Glutamatergic neuron (in vitro differentiated cells): ENCODE measurements around the gene RAB35. TPM values are rescaled to one million over a fixed set of nuclear protein-coding genes. Genes with fewer than 3 reads are reported as not detected.

ENCODE experiments used
- DNase-seq: peaks from one replicate; pipeline ENCODE4 v3.0.0; 2022
- H3K27ac Mint-ChIP-seq: one replicate; pipeline ENCODE4 v1.8.0; 2020; ENCODE audit warnings: mild to moderate bottlenecking, mixed read lengths, inconsistent platforms; ENCODE audit not compliant: unreplicated experiment
- H3K27me3 Mint-ChIP-seq: one replicate; pipeline ENCODE4 v1.8.0; 2020; ENCODE audit warnings: mild to moderate bottlenecking, moderate library complexity, mixed read lengths, inconsistent platforms; ENCODE audit not compliant: unreplicated experiment
- H3K36me3 Mint-ChIP-seq: one replicate; pipeline ENCODE4 v1.8.0; 2020; ENCODE audit warnings: mild to moderate bottlenecking, mixed read lengths, inconsistent platforms; ENCODE audit not compliant: unreplicated experiment
- H3K4me1 Mint-ChIP-seq: one replicate; pipeline ENCODE4 v1.8.0; 2020; ENCODE audit warnings: mild to moderate bottlenecking, low read depth, mixed read lengths, inconsistent platforms; ENCODE audit not compliant: unreplicated experiment
- H3K4me3 Mint-ChIP-seq: one replicate; pipeline ENCODE4 v1.8.0; 2020; ENCODE audit warnings: mild to moderate bottlenecking, mixed read lengths, inconsistent platforms; ENCODE audit not compliant: unreplicated experiment
- H3K9me3 Mint-ChIP-seq: one replicate; pipeline ENCODE4 v1.8.0; 2020; ENCODE audit warnings: mild to moderate bottlenecking, moderate library complexity, mixed read lengths, inconsistent platforms; ENCODE audit not compliant: unreplicated experiment
- total RNA-seq: library from RNA; stranded (reverse); fragmentation: NEBNext Ultra II Directional; extraction: Animal tissue kit (Norgen Biotek cat#: 25700); gene quantifications from one replicate; pipeline ENCODE4 v1.2.1, GENCODE V29; 2021; ENCODE audit not compliant: unreplicated experiment
- TF ChIP-seq, protein P1 (sequence below): fragments of 200-600 bp; sonication (generic); IDR thresholded peaks from one replicate; pipeline ENCODE4 v1.5.0; 2021; ENCODE audit not compliant: partially characterized antibody, unreplicated experiment

Gene RAB35
- total RNA-seq, 1 donor from 2014 or later: 57.2 TPM

DNA sequence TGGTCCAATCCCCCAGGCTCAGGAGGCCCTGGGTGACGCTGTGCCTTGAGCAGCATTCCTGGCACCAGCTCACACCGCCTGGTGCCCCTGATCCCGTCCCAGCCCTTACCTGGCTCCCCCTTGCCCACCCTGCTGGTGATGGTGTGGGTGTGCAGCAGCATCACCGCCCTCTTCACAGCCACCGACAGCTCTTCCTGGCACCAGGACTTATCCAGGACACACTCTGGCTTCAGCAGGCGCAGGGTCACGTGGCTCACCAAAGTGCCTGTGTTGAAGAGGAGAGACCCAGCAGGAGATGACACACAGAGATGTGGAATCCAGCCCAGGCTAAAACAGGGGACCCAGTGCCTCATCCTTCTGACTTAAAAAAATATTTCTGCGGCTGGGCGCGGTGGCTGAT, 41.8 kb upstream of the RAB35 start:
- H3K4me1 Mint-ChIP-seq: no peaks in the 10 kb centered on the region
- no peak for DNase-seq
- TF ChIP-seq, protein P1, sequence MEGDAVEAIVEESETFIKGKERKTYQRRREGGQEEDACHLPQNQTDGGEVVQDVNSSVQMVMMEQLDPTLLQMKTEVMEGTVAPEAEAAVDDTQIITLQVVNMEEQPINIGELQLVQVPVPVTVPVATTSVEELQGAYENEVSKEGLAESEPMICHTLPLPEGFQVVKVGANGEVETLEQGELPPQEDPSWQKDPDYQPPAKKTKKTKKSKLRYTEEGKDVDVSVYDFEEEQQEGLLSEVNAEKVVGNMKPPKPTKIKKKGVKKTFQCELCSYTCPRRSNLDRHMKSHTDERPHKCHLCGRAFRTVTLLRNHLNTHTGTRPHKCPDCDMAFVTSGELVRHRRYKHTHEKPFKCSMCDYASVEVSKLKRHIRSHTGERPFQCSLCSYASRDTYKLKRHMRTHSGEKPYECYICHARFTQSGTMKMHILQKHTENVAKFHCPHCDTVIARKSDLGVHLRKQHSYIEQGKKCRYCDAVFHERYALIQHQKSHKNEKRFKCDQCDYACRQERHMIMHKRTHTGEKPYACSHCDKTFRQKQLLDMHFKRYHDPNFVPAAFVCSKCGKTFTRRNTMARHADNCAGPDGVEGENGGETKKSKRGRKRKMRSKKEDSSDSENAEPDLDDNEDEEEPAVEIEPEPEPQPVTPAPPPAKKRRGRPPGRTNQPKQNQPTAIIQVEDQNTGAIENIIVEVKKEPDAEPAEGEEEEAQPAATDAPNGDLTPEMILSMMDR: no peak
- peaks cover 4% of the 10 kb centered on the region for H3K9me3 Mint-ChIP-seq
- no peaks in the 10 kb centered on the region for H3K27me3 Mint-ChIP-seq
- no peaks in the 10 kb centered on the region for H3K36me3 Mint-ChIP-seq
- H3K4me3 Mint-ChIP-seq: no peak overlapping the region
- H3K27ac Mint-ChIP-seq: no peak overlapping the region

DNA sequence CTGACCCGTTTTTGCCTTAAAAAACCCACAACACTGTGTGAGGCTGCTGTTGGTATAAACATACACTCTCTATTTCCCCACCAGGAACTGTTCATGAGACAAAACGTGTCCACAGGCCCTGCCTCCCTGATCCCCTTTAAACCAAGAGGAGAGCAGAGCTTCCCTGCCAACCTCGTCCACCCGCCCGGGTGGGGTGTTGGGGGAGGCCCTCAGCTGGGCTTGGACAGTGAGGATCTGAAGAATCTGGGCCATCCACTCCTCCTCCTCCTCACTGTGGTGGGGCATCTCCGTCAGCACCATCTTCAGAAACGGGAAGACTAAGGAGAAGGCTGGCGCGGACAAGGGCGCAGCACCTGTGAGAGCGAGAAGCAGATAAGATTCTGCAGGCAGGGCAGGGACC, 41.1 kb upstream of the RAB35 start:
- no peak overlapping the region for H3K4me3 Mint-ChIP-seq
- H3K36me3 Mint-ChIP-seq: no peaks in the 10 kb centered on the region
- no peak for DNase-seq
- H3K4me1 Mint-ChIP-seq: no peaks in the 10 kb centered on the region
- H3K27ac Mint-ChIP-seq: no peak overlapping the region
- peaks cover 4% of the 10 kb centered on the region for H3K9me3 Mint-ChIP-seq
- TF ChIP-seq, protein P1: no peak
- no peaks in the 10 kb centered on the region for H3K27me3 Mint-ChIP-seq

DNA sequence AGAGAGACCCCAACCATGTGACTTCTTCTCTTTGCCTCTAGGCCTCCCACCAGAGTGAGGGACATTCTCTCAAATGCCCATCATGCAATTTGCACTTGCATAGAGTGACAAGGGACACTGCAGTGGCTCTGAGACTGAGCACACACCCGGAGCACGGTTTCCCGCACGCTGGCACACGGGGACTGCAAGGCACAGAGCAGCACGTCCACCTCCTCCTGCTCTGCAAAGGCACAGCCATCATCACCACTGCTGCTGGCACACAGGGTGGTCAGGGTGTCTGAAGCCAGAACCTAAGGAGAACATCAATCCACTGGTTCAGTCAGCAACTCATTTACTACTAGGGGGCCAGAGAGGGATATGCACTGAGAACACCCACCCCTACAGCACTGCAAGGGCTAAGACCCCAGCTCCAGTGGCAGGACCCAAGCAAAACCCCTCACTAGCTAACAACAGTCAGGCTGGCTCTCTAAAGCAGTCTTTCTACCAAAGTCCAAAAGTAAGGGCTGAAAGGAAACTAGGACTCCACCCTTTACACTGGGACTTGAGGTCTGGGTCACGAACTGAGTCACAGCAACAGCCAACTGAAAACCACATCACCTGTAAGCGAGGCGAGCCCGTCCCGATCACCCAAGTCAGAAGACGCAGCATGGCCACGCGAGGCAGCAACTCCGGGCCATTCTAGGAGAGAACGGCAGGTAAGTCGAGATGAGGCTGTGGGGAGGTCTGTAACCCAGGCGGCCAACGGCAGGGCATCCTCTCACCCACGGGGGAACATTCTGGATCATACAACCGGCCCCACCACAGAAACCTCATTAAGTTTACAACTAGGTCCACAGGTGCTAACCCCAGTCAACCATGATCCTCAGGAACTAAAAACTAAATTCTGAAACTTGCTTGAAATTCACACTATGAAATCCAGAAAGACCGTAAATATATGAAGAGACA, 40.0 kb upstream of the RAB35 start:
- H3K4me3 Mint-ChIP-seq: no peak overlapping the region
- TF ChIP-seq, protein P1: no peak
- peaks cover 3% of the 10 kb centered on the region for H3K9me3 Mint-ChIP-seq
- H3K4me1 Mint-ChIP-seq: no peaks in the 10 kb centered on the region
- H3K27me3 Mint-ChIP-seq: no peaks in the 10 kb centered on the region
- no peak for DNase-seq
- H3K27ac Mint-ChIP-seq: no peak overlapping the region
- H3K36me3 Mint-ChIP-seq: no peaks in the 10 kb centered on the region

DNA sequence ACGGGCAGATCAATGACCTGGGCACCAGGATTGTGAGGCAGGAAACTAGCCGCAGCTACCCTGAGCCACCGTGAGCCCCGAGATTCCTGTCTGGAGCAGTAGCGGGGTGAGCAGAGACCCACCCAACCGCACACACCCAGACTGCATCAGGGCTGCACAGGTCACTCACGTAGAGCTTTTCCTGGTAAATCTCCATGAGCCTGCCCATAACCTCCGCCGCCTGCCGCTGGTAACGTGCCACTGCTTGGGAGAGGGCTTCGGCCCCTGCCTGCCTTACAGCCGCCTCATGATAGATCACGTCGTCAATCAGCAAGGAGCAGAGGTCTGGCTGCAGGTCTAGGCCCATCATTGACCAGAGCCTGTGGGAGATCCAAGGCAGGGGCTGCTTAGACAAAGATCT, 38.5 kb upstream of the RAB35 start:
- H3K36me3 Mint-ChIP-seq: no peaks in the 10 kb centered on the region
- H3K27me3 Mint-ChIP-seq: peaks cover 1% of the 10 kb centered on the region
- no peaks in the 10 kb centered on the region for H3K9me3 Mint-ChIP-seq
- no peaks in the 10 kb centered on the region for H3K4me1 Mint-ChIP-seq
- H3K4me3 Mint-ChIP-seq: no peak overlapping the region
- TF ChIP-seq, protein P1: no peak
- no peak overlapping the region for H3K27ac Mint-ChIP-seq
- no peak for DNase-seq

DNA sequence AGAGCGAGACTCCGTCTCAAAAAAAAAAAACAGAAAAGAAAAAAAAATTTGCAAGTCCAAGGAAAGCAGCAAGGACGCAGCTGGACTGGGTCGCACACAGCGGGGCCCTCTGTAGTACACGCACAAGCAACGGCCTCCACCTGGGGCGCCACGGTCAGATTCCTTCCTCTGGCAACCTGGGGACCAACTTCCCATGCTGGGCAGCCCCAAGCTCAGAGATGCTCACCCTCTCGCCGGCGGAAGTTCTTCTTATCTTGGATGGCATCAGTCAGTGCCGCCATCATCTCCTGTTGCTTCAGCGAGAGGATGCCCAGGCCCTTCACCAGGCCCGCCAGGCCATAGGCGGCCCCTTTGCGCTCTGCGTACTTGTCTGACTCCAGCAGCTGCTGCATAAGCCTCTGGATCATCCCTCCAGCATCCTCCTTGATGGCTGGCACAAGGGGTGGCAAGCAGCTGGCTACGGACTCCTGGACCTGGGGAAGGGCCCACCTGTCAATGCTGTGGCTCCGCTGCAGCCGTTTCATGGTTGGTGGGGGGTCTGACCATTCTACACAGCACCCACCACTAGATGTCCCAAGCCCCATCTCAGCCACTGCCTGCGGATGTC, 34.5 kb upstream of the RAB35 start:
- H3K27ac Mint-ChIP-seq: no peak overlapping the region
- no peaks in the 10 kb centered on the region for H3K4me1 Mint-ChIP-seq
- peaks cover 3% of the 10 kb centered on the region for H3K36me3 Mint-ChIP-seq

More for the DNA sequence above, 34.5 kb upstream of the RAB35 start:
- DNase-seq: no peak
- Mint-ChIP-seq H3K9me3 (no peaks in the 10 kb centered on the region), H3K27me3 (peaks cover 1% of the 10 kb centered on the region), H3K4me3 (no peak overlapping the region)
- TF ChIP-seq, protein P1: no peak
